ENCODE measurements around the gene GOLGA5. TPM values are rescaled to one million over a fixed set of nuclear protein-coding genes. Genes with fewer than 3 reads are reported as not detected.
"Not testable (repeated sequence)": the region's sequence is repeated elsewhere in the genome, so short reads cannot be mapped to it uniquely, and the experiment has no call there.

Gene GOLGA5
- total RNA-seq, 6 donors from 2014 or later, result 24.1 to 60.0 (median 32.2) TPM

GRCh38 chr14:92847278-92847677, 53.2 kb downstream of the GOLGA5 start:
- Histone ChIP-seq H3K9me3 (no peaks in the 10 kb centered on the region), H3K36me3 (peaks cover 0 to under 1% (median 0%) of the 10 kb centered on the region in 4 donors), H3K27me3 (no peaks in the 10 kb centered on the region), H3K4me1 (peaks cover 0 to 18% (median 1%) of the 10 kb centered on the region in 4 donors), H3K4me3 (no peak overlapping the region), H3K27ac (no peak overlapping the region)
- WGBS, 2 donors, result 66 to 69% methylated on average over 6 of the region's 6 CpGs
- DNase-seq (no peak), ATAC-seq (ENCODE audit: low FRiP score in 2 of 2) (peak in 1 of 2 donors; percentile 22)
- no peak for TF ChIP-seq CTCF (IDR thresholded peaks at IDR 0.05)
- TF ChIP-seq EP300 (IDR thresholded peaks at IDR 0.05), result no peak
- no peak for TF ChIP-seq POLR2AphosphoS5 (IDR thresholded peaks at IDR 0.05)
- TF ChIP-seq POLR2A (IDR thresholded peaks at IDR 0.05), result no peak

- no peaks in the 10 kb centered on the region for H3K27me3 ChIP-seq
- H3K27ac ChIP-seq, result no peak overlapping the region
- H3K9me3 ChIP-seq, result no peaks in the 10 kb centered on the region
- H3K4me1 ChIP-seq, result peaks cover 0 to 18% (median 1%) of the 10 kb centered on the region in 4 donors
- ATAC-seq (ENCODE audit: low FRiP score in 2 of 2) (no peak), DNase-seq (no peak)
- no peaks in the 10 kb centered on the region for H3K36me3 ChIP-seq
- whole genome bisulfite sequencing, 2 donors, result 46 to 56% methylated on average over 2 of the region's 2 CpGs
- no peak overlapping the region for H3K4me3 ChIP-seq
- TF ChIP-seq POLR2A (IDR thresholded peaks at IDR 0.05) (no peak), POLR2AphosphoS5 (IDR thresholded peaks at IDR 0.05) (no peak), CTCF (IDR thresholded peaks at IDR 0.05) (no peak), EP300 (IDR thresholded peaks at IDR 0.05) (no peak)
Observed at GRCh38 chr14:92847749-92848148, 53.6 kb downstream of the GOLGA5 start.

- Histone ChIP-seq H3K9me3 (no peaks in the 10 kb centered on the region), H3K36me3 (no peaks in the 10 kb centered on the region), H3K27ac (no peak overlapping the region), H3K4me3 (no peak overlapping the region), H3K27me3 (no peaks in the 10 kb centered on the region), H3K4me1 (peaks cover 0 to 18% (median 1%) of the 10 kb centered on the region in 4 donors)
- no peak for ATAC-seq (ENCODE audit: low FRiP score in 2 of 2)
- no peak for TF ChIP-seq EP300 (IDR thresholded peaks at IDR 0.05)
- TF ChIP-seq CTCF (IDR thresholded peaks at IDR 0.05), result no peak
- no peak for TF ChIP-seq POLR2A (IDR thresholded peaks at IDR 0.05)
- TF ChIP-seq POLR2AphosphoS5 (IDR thresholded peaks at IDR 0.05), result peak in 1 of 2 donors; percentile 13
- WGBS, 2 donors, result 42 to 46% methylated on average over 4 of the region's 4 CpGs
- DNase-seq, result no peak
Observed at GRCh38 chr14:92848887-92849286, 54.8 kb downstream of the GOLGA5 start.

GRCh38 chr14:92850492-92850891, 56.4 kb downstream of the GOLGA5 start:
- H3K4me3 ChIP-seq, result no peak overlapping the region
- H3K27me3 ChIP-seq, result no peaks in the 10 kb centered on the region
- ATAC-seq (ENCODE audit: low FRiP score in 2 of 2), result no peak
- TF ChIP-seq CTCF (IDR thresholded peaks at IDR 0.05) (no peak), EP300 (IDR thresholded peaks at IDR 0.05) (no peak)
- H3K27ac ChIP-seq, result no peak overlapping the region
- WGBS, 2 donors, result 88 to 93% methylated on average over 2 of the region's 2 CpGs
- DNase-seq, result no peak
- no peaks in the 10 kb centered on the region for H3K36me3 ChIP-seq
- H3K4me1 ChIP-seq, result peaks cover 0 to 18% (median 1%) of the 10 kb centered on the region in 4 donors
- no peaks in the 10 kb centered on the region for H3K9me3 ChIP-seq

GRCh38 chr14:92853136-92853535, 59.0 kb downstream of the GOLGA5 start:
- WGBS, 2 donors, result 72 to 87% methylated on average over 5 to 8 of the region's 8 CpGs
- H3K27me3 ChIP-seq; ATAC-seq (ENCODE audit: low FRiP score in 2 of 2); H3K9me3 ChIP-seq; H3K4me3 ChIP-seq; H3K4me1 ChIP-seq; H3K27ac ChIP-seq; DNase-seq; H3K36me3 ChIP-seq: not testable (repeated sequence)

All from upper lobe of left lung (tissue), 6 donors.